HepG2 (cell line): ENCODE results near the gene WDR35. TPM values are rescaled to one million over a fixed set of nuclear protein-coding genes. Genes with fewer than 3 reads are reported as not detected.
A peak's percentile ranks its signal among the peaks of the same experiment; 100 is the strongest.

Experiments used
- CBFB ChIP-seq: sonication (generic); formaldehyde crosslinking; IDR thresholded peaks from 2 replicates; pipeline ENCODE4 v1.4.0; 2020; ENCODE audit warnings: missing genetic modification reagents
- FOXC1 ChIP-seq: sonication (generic); formaldehyde crosslinking; IDR thresholded peaks from 2 replicates; pipeline ENCODE4 v1.8.0; 2022; ENCODE audit warnings: mild to moderate bottlenecking, missing genetic modification reagents, borderline replicate concordance
- GZF1 ChIP-seq: sonication (generic); formaldehyde crosslinking; IDR thresholded peaks from 2 replicates; pipeline ENCODE4 v1.5.1; 2020; ENCODE audit warnings: mild to moderate bottlenecking, missing genetic modification reagents
- HNRNPL ChIP-seq: fragments of 200-400 bp; formaldehyde crosslinking; IDR thresholded peaks from 2 replicates; pipeline ENCODE4 v1.6.1; 2017; ENCODE audit warnings: mild to moderate bottlenecking, low read depth, low read length
- NR2F1 ChIP-seq, 2 experiments: fragments of 450-650 bp in 1 of 2; formaldehyde crosslinking in 1 of 2; IDR thresholded peaks; 2 replicates each; pipeline versions ENCODE4 v1.5.0 to v1.6.1; 2016 to 2020; ENCODE audit warnings: mild to moderate bottlenecking in 1 of 2, missing compliant biosample characterization in 1 of 2, missing genetic modification reagents in 1 of 2, moderate library complexity in 1 of 2
- RBFOX2 ChIP-seq: fragments of 200-400 bp; formaldehyde crosslinking; IDR thresholded peaks from 2 replicates; pipeline ENCODE4 v1.6.1; 2017; ENCODE audit warnings: low read depth, mild to moderate bottlenecking, low read length
- REPIN1 ChIP-seq: sonication (generic); formaldehyde crosslinking; IDR thresholded peaks from 2 replicates; pipeline ENCODE4 v1.8.0; 2022; ENCODE audit warnings: missing genetic modification reagents, low read depth, mild to moderate bottlenecking, borderline replicate concordance
- SATB2 ChIP-seq: sonication (generic); formaldehyde crosslinking; IDR thresholded peaks from 2 replicates; pipeline ENCODE4 v1.5.0; 2020; ENCODE audit warnings: missing genetic modification reagents
- SOX13 ChIP-seq, 3 experiments: fragments of 450-650 bp in 1 of 3; sonication (generic) in 1 of 3; formaldehyde crosslinking in 1 of 3; IDR thresholded peaks in 2 of 3; conservative IDR thresholded peaks in 1 of 3; 2 replicates each; pipeline versions ENCODE4 v1.5.0 to v1.6.1; 2016 to 2020; ENCODE audit warnings: antibody characterized with exemption in 1 of 3, mild to moderate bottlenecking in 1 of 3, missing compliant biosample characterization in 1 of 3, missing genetic modification reagents in 1 of 3, moderate library complexity in 1 of 3
- TAF1 ChIP-seq: sonication (generic); formaldehyde crosslinking; IDR thresholded peaks from 2 replicates; pipeline ENCODE4 v1.4.0; 2020; ENCODE audit warnings: missing genetic modification reagents
- ZNF17 ChIP-seq: sonication (generic); formaldehyde crosslinking; IDR thresholded peaks from 2 replicates; pipeline ENCODE4 v1.5.0; 2020; ENCODE audit warnings: mild to moderate bottlenecking, missing genetic modification reagents
- ZNF232 ChIP-seq: sonication (generic); formaldehyde crosslinking; IDR thresholded peaks from 2 replicates; pipeline ENCODE4 v1.4.0; 2020; ENCODE audit warnings: missing genetic modification reagents, borderline replicate concordance
- ZNF333 ChIP-seq: sonication (generic); formaldehyde crosslinking; IDR thresholded peaks from 2 replicates; pipeline ENCODE4 v1.4.0; 2020; ENCODE audit warnings: mild to moderate bottlenecking, missing genetic modification reagents, borderline replicate concordance
- ZNF337 ChIP-seq: sonication (generic); formaldehyde crosslinking; IDR thresholded peaks from 2 replicates; pipeline ENCODE4 v1.5.1; 2020; ENCODE audit warnings: missing genetic modification reagents, low read depth, mild to moderate bottlenecking, borderline replicate concordance
- ZNF557 ChIP-seq: sonication (generic); formaldehyde crosslinking; IDR thresholded peaks from 2 replicates; pipeline ENCODE4 v1.4.0; 2020; ENCODE audit warnings: missing genetic modification reagents
- ZNF572 ChIP-seq: sonication (generic); formaldehyde crosslinking; IDR thresholded peaks from 2 replicates; pipeline ENCODE4 v1.5.1; 2020; ENCODE audit warnings: mild to moderate bottlenecking, missing genetic modification reagents
- ZNF780A ChIP-seq: sonication (generic); formaldehyde crosslinking; IDR thresholded peaks from 2 replicates; pipeline ENCODE4 v1.8.0; 2022; ENCODE audit warnings: mild to moderate bottlenecking, missing genetic modification reagents, moderate library complexity
- ZNF883 ChIP-seq: sonication (generic); formaldehyde crosslinking; IDR thresholded peaks from 2 replicates; pipeline ENCODE4 v1.5.1; 2020; ENCODE audit warnings: mild to moderate bottlenecking, missing genetic modification reagents; ENCODE audit errors: not compliant biosample characterization
- ZSCAN9 ChIP-seq: IDR thresholded peaks from 2 replicates; pipeline ENCODE4 v1.6.1; 2016; ENCODE audit warnings: borderline replicate concordance
- polyA plus RNA-seq, 8 experiments: library from polyadenylated mRNA; depleted of rRNA in 3 of 8; stranded (reverse) in 7 of 8; unstranded in 1 of 8; fragments of >200 nt; fragmentation: Illumina TruSeq in 4 of 8; extraction: Trizol in 4 of 8; gene quantifications; 2 replicates each; pipeline versions ENCODE4 v1.2.1 to v1.2.3, GENCODE V29; 2011 to 2016; ENCODE audit warnings: low read depth in 4 of 8, missing spikeins in 1 of 8, mixed read lengths in 1 of 8; ENCODE audit not compliant: insufficient read depth in 1 of 8
- total RNA-seq, 5 experiments: library from RNA; depleted of rRNA; stranded (reverse); fragments of >200 nt; fragmentation: Illumina TruSeq; extraction: Trizol; gene quantifications; 2 replicates each; pipeline ENCODE4 v1.2.3, GENCODE V29; 2016; ENCODE audit warnings: low read depth in 1 of 5
- TF ChIP-seq, protein P1 (sequence below): sonication (generic); formaldehyde crosslinking; IDR thresholded peaks from 2 replicates; pipeline ENCODE4 v1.5.1; 2020; ENCODE audit warnings: mild to moderate bottlenecking, missing genetic modification reagents
- TF ChIP-seq, protein P2 (sequence below): sonication (generic); formaldehyde crosslinking; IDR thresholded peaks from 2 replicates; pipeline ENCODE4 v1.8.0; 2022; ENCODE audit warnings: mild to moderate bottlenecking, missing genetic modification reagents; ENCODE audit not compliant: insufficient replicate concordance
- TF ChIP-seq, protein P3 (sequence below): sonication (generic); formaldehyde crosslinking; IDR thresholded peaks from 2 replicates; pipeline ENCODE4 v1.8.1; 2022; ENCODE audit warnings: mild to moderate bottlenecking, missing genetic modification reagents
- TF ChIP-seq, protein P4 (sequence below): sonication (generic); formaldehyde crosslinking; IDR thresholded peaks from 2 replicates; pipeline ENCODE4 v1.5.0; 2020; ENCODE audit warnings: missing genetic modification reagents

WDR35 gene
- total and polyA plus RNA-seq, 2 of the 13 experiments (the other 11 are each of a cell fraction or from before 2014, with no cell fraction given), result 11.1 to 19.6 TPM

DNA sequence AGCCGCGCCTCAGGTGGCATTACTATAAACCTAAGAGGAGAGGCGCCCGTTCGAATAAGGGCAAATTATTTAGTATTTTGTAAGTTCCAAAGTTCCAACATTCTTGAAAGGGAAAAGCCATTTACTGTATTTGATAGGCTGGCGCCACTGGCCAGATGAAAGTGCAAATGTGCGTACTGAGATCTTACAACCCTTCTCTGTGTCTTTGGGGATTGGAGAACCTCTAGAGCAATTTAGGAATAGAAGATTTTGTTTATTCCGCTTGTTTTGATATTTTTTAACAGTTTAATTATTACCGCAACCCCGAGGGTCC, 467 bp upstream of the WDR35 start (continued):
- TF ChIP-seq, protein P1, sequence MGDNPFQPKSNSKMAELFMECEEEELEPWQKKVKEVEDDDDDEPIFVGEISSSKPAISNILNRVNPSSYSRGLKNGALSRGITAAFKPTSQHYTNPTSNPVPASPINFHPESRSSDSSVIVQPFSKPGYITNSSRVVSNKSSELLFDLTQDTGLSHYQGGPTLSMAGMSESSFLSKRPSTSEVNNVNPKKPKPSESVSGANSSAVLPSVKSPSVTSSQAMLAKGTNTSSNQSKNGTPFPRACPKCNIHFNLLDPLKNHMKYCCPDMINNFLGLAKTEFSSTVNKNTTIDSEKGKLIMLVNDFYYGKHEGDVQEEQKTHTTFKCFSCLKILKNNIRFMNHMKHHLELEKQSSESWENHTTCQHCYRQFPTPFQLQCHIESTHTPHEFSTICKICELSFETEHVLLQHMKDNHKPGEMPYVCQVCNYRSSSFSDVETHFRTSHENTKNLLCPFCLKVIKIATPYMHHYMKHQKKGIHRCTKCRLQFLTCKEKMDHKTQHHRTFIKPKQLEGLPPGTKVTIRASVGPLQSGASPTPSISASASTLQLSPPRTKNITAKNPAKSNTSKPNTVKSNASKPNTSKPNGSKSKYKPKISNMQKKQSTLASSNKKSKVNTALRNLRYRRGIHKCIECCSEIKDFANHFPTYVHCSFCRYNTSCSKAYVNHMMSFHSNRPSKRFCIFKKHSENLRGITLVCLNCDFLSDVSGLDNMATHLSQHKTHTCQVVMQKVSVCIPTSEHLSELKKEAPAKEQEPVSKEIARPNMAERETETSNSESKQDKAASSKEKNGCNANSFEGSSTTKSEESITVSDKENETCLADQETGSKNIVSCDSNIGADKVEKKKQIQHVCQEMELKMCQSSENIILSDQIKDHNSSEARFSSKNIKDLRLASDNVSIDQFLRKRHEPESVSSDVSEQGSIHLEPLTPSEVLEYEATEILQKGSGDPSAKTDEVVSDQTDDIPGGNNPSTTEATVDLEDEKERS (CRISPR knock-in tag), result 0 out of 2 replicates have a peak, but pooled peaks have one; percentile 16
- no peak for TF ChIP-seq HNRNPL
- TF ChIP-seq ZNF232, result no peak
- no peak for TF ChIP-seq SOX13 (IDR thresholded peaks at IDR 0.05)
- TF ChIP-seq SOX13 (CRISPR knock-in tag; conservative IDR thresholded peaks at IDR 0.05 in 1 of 2, IDR thresholded peaks at IDR 0.05 in 1 of 2), result 0 out of 4 replicates have a peak, but pooled peaks of 1 of the 2 experiments have one; percentile 24
- TF ChIP-seq ZNF883, result no peak
- peak; percentile 29; the same call in 1 of the 2 replicates for TF ChIP-seq ZNF17 (CRISPR knock-in tag)
- no peak for TF ChIP-seq ZNF572 (CRISPR knock-in tag)
- no peak for TF ChIP-seq CBFB (CRISPR knock-in tag)
- TF ChIP-seq ZNF780A, result 0 out of 2 replicates have a peak, but pooled peaks have one; percentile 9
- TF ChIP-seq, protein P2, sequence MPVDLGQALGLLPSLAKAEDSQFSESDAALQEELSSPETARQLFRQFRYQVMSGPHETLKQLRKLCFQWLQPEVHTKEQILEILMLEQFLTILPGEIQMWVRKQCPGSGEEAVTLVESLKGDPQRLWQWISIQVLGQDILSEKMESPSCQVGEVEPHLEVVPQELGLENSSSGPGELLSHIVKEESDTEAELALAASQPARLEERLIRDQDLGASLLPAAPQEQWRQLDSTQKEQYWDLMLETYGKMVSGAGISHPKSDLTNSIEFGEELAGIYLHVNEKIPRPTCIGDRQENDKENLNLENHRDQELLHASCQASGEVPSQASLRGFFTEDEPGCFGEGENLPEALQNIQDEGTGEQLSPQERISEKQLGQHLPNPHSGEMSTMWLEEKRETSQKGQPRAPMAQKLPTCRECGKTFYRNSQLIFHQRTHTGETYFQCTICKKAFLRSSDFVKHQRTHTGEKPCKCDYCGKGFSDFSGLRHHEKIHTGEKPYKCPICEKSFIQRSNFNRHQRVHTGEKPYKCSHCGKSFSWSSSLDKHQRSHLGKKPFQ (CRISPR knock-in tag), result peak; percentile 86
- peak; percentile 4; the same call in 1 of the 2 replicates for TF ChIP-seq ZSCAN9 (CRISPR knock-in tag)
- TF ChIP-seq REPIN1 (CRISPR knock-in tag), result peak; percentile 66; the same call in 1 of the 2 replicates
- 0 out of 2 replicates have a peak, but pooled peaks have one; percentile 2 for TF ChIP-seq GZF1 (CRISPR knock-in tag)
- TF ChIP-seq ZNF557, result peak; percentile 8; the same call in 1 of the 2 replicates
- TF ChIP-seq SATB2 (CRISPR knock-in tag), result peak; percentile 19; the same call in 1 of the 2 replicates
- 0 out of 2 replicates have a peak, but pooled peaks have one; percentile 6 for TF ChIP-seq ZNF333 (CRISPR knock-in tag)
- TF ChIP-seq, protein P3, sequence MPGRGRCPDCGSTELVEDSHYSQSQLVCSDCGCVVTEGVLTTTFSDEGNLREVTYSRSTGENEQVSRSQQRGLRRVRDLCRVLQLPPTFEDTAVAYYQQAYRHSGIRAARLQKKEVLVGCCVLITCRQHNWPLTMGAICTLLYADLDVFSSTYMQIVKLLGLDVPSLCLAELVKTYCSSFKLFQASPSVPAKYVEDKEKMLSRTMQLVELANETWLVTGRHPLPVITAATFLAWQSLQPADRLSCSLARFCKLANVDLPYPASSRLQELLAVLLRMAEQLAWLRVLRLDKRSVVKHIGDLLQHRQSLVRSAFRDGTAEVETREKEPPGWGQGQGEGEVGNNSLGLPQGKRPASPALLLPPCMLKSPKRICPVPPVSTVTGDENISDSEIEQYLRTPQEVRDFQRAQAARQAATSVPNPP (CRISPR knock-in tag), result 0 out of 2 replicates have a peak, but pooled peaks have one; percentile 63
- TF ChIP-seq FOXC1 (CRISPR knock-in tag), result peak; percentile 18; the same call in 1 of the 2 replicates
- TF ChIP-seq, protein P4, sequence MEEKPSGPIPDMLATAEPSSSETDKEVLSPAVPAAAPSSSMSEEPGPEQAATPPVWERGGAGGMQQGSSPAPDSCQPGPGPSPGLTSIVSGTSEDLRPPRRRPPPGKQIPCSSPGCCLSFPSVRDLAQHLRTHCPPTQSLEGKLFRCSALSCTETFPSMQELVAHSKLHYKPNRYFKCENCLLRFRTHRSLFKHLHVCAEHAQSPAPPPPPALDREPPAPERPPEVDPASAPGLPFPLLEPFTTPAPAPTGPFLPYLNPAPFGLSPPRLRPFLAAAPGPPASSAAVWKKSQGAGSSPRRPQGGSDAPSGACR (CRISPR knock-in tag), result 0 out of 2 replicates have a peak, but pooled peaks have one; percentile 19
- TF ChIP-seq ZNF337 (CRISPR knock-in tag), result peak; percentile 15; the same call in 1 of the 2 replicates
- no peak; a peak in 1 of 4 replicates for TF ChIP-seq NR2F1 (CRISPR knock-in tag; IDR thresholded peaks at IDR 0.05)
- TF ChIP-seq TAF1, result no peak
- peak; percentile 24; the same call in 1 of the 2 replicates for TF ChIP-seq RBFOX2
